Measurements from ENCODE around the gene RUNX2.

GRCh38 chr6:45610832-45611231 lies 282.7 kb downstream of the RUNX2 start:
- TF ChIP-seq POLR2A (IDR thresholded peaks at IDR 0.05) (no peak), CTCF (IDR thresholded peaks at IDR 0.05) (no peak)

Measured in uterus (tissue), 2 donors.